CD1c-positive myeloid dendritic cell (primary cell): ENCODE data around the gene NINJ1.

Source experiments
- DNase-seq: peaks from one replicate; pipeline ENCODE4 v3.0.0-alpha.2; 2016; ENCODE audit errors: extremely low spot score

NINJ1 gene

GRCh38 chr9:93159601-93160471, 25.8 kb upstream of the NINJ1 start:
- DNase-seq = peak; percentile 84

DNA sequence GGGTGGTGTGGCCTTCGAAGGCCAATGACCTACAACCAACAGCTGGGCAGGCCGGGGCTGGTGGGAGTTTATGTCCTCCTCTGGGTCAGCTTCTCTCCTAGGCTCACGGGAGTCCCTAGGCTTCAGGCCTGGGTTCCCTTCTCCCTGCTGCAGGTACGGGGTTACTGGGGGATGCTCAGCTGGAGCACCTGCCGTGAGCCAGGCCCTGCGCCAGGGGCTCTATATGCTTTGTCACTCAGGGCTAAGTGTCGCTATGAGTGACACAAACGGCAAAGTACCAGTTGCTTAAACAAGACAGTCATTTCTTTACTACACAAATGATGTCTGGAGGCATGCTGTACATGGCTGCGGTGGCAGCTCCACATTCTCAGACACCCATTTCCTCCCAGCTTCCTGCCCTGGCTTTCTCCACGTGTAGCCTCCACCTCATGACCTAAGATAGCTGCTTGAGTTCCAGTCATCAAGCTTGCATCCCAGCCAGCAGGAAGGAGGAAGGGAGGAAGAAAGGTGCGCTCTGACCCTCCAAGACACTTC, 22.5 kb upstream of the NINJ1 start:
- peak; percentile 20 for DNase-seq

DNA sequence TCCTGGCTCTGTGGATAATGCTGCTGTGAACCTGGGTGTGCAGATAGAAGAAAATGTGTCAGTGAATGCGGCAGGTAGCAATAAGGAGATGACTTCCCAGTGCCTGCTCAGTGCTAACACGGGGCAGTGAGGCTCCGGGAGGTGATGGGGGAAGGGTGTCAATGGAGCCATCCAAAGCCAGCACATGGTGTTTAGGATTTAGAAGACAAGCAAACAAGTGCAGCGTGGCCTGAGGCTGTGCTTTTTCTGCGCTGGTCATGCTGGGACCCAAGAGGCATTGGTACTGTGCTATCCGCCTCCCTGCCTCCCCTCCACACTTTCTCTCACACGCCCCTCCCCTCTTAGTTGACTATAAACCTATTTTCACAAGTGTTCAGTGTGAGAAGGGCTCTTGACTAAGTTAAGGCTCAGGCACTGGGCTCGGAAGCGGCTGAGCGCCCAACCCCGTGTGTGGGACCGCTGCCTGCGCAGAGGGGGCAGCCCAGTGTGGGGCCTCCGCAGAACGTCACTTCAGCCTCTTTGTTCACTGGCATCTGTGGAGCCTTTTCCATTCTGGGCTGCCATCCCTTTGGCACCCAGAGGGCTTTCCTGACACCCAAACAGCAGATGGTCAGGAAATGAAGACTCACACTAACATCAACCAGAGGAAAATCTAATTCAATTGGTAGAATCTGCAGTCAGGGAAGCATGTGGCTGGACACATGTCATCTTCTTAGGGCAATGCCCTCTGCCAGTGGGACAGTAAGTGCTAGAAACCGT, 21.8 kb upstream of the NINJ1 start:
- DNase-seq = no peak

DNA sequence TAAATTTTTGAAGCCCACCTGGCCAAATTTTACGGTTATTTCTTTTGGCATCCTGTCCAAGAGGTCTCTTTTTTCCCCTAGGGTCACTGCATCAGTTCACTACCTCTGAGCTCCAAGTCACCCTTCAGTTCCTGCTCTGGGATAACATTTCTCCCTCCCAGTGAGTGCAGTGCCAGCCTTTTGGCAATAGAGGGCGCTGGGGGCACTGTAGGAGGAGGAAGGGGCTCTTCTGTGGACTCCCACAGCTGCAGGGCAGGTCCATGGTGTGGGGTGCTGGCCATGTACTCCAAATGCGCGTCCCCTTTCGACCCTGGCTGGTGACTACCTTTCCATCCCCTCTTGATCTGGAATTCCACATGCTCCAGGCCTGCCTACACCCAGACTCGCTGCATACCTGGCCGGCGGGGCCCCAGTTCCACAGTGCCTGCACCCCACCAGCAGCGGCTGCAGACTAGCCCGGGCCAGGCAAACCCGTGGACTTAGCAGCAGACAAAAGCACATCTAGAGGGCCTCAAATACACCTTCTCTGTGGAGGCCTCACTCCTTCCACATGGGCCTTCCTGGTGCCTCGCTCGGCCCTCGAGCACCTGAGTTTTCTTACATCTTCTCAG, 20.3 kb upstream of the NINJ1 start:
- peak; percentile 71 for DNase-seq

DNA sequence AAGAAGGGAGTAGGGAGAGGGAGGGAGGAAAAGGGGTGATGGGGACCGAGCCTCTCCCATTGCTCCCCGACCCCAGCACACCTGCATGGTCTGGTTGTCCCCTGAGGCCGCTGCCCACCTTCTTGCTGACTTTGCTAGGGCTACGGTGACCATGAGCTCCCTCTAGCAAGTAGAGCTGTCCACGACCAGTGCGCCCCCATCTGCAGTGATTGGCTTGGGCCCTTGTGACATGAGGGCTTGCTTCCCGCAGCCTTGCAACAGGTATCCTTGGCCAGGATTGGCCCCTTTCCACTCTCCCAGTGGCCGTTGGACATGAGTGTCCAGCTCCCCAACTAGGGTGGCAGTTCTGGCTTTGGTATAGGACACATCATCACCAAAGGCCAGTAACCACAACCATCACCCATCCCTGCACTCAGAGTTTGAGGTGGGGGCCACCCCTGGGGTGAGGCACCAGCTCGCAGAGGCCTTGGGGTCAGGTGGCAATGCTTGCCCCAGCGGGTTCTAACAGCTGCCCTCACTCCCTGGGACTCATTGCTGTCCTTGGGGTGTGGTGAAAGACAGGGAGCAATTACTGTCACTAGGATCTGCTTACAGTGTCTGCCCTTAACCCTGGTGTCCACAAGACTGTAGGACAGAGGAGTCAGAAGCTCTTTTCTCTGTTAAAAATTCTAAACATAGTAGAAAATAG, 17.2 kb upstream of the NINJ1 start:
- no peak for DNase-seq

DNA sequence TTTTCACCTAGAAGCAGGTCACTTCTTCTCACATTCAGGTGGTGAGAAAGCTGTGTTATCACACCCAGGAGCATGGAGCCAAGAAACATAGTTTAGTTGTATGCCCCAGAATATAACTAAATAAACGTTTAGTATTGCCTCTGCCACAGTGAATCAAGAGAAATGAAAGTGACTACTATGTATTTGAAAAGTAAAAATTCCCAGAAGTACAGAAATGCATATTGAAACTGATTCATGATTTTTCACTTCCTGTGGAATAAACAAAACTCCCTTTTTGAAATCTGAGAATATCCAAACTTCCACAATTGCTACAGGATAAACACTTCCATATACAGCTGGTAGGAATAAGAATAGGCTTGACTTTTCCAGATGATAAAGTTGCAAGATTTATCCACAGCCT, 15.3 kb upstream of the NINJ1 start:
- peak; percentile 79 for DNase-seq

DNA sequence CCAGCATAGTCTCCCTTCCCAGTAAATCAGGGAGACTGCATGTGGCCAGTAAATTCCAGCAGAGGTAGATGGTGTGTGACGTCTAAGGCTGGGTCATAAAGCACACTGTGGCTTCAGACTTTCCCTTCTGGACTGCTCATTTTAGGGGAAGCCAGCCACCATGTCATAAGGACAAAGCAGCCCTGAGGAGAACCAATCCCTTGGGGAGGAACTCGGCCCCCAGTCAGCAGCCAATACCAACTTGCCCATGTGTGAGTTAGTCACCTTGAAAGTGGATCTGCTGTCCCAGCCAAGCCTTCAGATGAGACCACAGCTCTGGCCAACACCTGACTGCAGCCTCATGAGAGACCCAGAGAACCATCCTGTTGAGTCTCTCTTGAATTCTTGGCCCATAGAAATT, 14.7 kb upstream of the NINJ1 start:
- peak; percentile 57 for DNase-seq

DNA sequence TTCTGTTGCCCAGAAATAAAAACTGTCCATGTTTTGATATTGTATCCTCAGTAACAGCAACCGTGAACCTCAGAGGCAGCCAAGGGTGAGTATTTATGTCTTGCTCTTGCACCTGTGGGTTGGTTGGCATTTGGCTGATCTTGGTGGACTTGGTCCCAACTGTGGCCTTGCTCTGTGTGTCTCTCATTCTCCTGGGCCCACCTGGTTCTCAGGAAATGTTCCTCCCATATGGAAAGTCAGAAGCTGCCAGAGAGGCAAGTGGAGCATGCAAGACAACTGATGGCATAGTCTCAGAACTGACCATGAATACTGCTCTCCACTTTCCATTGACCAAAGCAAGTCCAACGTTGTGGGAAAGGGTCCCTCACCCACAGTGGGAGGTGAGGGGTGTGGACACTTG, 13.6 kb upstream of the NINJ1 start:
- DNase-seq = no peak

GRCh38 chr9:93146696-93147095, 12.6 kb upstream of the NINJ1 start:
- DNase-seq = peak; percentile 61

DNA sequence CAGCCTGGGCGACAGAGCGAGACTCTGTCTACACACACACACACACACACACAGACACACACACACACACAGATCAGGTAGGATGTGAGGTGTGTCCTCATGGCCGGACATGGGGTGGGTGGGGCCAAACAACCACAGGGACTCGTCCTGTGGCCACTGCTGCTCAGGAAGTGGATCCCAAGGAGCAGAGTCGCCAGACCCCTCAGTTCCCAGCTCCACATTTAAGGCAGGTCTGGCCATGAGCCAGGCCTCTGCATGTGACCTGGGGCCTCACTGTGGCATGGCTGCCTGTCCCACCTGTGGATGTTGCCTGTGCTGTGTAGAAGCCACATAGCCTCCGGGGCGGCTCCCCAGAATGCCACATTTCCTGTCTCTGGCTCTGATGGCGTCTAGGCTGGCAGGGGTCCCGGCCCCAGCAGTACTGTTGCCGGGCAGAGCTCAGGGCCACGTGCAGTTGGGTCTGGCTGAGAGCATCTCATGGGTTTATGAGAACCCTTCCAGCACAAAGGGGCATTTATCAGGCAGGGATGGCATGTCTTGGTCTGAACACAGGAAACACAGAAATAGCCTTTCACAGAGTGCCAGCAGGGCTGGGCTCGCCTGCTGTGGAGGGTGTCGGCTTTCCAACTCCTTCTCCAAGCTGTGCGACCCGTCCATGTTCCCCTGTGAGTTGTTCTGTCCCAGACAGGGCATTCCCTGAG, 9.9 kb upstream of the NINJ1 start:
- no peak for DNase-seq

DNA sequence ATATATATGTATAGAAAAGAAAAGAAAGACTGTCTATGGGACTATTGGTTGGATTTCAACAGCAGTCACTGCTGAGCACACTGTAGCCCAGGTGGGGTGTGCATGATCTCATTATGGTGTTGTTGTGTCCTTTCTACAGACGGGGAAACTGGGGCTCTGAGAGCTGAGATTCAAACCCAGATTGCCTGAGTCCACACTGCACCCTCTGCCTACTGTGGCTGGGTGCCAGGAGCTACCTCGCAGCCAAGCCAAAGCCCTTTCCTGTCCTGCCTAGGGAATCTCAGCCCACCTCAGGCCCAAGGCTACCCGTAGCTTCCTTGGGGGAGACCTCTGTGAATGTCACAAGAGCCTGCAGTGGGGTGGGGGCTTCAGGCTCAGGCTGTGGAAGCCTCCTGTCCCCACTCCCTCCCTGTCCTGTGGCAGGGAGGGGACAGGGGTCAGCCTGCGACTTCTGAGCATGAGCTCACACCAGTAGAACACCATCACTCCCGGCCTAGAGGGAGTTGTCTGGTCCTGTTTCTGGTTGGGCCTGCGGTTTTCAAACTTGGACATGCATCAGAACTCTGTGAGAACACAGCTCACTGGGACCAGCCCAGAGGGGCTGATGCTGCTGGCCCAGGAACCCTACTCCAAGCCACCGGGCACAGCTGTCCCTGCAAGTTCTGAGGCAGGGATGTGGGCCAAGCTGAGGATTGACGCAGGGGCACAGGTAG, 7.9 kb upstream of the NINJ1 start:
- no peak for DNase-seq

GRCh38 chr9:93139365-93140182, 5.5 kb upstream of the NINJ1 start:
- DNase-seq = no peak

GRCh38 chr9:93138171-93138764, 4.2 kb upstream of the NINJ1 start:
- no peak for DNase-seq

GRCh38 chr9:93137362-93137761, 3.3 kb upstream of the NINJ1 start:
- DNase-seq = no peak

GRCh38 chr9:93136011-93136440, 2.0 kb upstream of the NINJ1 start:
- DNase-seq = peak; percentile 35

DNA sequence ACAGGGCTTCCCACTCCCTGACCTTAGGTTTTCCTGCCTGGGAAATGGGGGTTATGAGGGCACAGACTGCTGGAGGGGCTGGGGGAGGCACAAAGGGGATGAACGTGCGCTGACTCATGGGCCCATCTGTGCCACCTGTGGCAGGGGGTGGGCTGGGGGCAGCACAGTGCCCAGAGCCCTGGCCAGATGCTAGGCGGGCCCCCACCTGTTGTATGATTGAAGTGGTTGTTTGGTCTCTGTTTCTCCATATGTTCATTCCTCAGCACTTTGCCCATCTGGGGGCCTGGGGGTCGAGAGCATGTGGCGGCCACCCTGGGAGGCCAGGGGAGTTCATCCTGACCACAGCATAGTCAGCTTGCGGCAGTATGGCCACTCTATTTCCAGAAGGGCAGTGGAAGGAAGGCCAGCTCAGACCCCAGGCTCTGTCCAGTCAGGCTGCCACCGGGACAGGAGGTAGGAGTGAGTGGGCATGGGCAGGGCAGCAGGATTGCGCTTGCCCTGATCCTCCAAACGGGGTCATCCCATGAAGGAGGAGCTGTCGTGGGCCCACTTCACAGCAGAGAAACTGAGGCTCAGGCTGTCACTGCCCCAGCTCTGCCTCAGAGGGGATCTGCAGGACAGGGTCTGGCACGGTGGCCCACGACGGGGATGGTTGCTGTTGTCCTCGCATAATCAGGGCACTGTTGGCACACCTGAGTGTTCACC, 841 bp upstream of the NINJ1 start:
- no peak for DNase-seq

DNA sequence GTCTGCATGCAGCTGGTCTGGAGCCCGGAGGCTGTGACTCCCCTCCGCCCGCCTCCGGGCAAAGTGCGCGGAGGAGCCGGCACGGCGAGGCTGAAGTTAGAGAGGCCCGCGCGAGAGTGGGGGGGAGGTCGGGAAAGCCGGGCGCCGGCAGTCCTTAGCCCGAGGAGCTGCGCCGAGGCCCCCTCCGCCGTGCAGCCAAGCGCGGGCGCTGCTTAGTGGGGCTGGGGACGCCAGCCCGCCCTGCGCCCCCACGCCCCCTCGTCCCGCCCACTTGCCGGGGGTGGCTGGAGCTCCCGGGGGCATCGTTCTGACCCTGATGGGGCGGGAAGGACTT, 403 bp downstream of the NINJ1 start:
- DNase-seq = peak; percentile 90

DNA sequence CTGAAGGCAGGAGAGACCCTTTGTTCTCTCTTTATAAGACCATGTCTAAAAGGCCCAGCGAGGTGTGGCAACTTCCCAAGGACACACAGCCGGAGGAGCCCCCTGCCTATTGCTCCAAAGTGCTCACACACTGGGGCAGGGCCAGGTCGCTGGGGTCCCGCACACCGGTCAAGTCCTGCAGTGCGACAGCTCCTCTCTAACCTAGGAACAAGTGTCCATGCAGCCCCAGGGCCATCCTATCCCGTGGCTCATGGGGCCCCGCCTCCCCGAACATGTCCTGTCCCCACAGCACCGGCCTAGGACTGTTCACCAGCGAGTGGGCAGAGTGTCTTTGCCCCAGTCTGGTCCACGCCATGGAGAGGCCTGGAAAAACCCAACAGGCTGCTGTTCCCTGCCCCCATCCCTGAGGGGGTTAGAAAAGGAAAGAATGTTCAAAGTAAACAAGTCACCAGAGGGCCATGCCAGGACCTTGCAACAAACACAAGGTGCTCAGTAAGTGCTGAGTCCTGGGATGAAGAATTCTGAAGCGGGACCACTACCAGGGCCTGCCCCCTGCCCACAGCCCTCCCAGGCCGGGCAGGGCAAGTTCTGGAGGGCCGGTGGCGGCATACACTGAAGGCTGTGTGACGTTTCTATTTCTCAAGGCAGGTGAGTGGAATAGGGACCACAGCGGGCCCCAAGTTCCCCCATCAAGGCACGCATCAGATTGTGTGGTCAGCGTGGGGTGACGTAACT, 938 bp downstream of the NINJ1 start:
- peak; percentile 43 for DNase-seq
